Prostate gland (tissue), 2 donors: ENCODE results near the gene GMDS.

Experiments
- POLR2AphosphoS5 ChIP-seq: sonication (generic); formaldehyde crosslinking; IDR thresholded peaks from one replicate; pipeline ENCODE4 v1.6.1; 2017; ENCODE audit warnings: antibody characterized with exemption
- TF ChIP-seq, protein P1 (sequence below), 4 experiments: fragments of 200-600 bp in 2 of 4; fragments of 450-650 bp in 2 of 4; sonication (generic) in 2 of 4; IDR thresholded peaks; 1 replicate in 3 of 4; 2 replicates in 1 of 4; pipeline ENCODE4 v1.5.1; 2016 to 2019; ENCODE audit warnings: antibody characterized with exemption in 4 of 4, mild to moderate bottlenecking in 2 of 4, moderate library complexity in 2 of 4

- no peak for TF ChIP-seq POLR2AphosphoS5
- TF ChIP-seq, protein P1, sequence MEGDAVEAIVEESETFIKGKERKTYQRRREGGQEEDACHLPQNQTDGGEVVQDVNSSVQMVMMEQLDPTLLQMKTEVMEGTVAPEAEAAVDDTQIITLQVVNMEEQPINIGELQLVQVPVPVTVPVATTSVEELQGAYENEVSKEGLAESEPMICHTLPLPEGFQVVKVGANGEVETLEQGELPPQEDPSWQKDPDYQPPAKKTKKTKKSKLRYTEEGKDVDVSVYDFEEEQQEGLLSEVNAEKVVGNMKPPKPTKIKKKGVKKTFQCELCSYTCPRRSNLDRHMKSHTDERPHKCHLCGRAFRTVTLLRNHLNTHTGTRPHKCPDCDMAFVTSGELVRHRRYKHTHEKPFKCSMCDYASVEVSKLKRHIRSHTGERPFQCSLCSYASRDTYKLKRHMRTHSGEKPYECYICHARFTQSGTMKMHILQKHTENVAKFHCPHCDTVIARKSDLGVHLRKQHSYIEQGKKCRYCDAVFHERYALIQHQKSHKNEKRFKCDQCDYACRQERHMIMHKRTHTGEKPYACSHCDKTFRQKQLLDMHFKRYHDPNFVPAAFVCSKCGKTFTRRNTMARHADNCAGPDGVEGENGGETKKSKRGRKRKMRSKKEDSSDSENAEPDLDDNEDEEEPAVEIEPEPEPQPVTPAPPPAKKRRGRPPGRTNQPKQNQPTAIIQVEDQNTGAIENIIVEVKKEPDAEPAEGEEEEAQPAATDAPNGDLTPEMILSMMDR (IDR thresholded peaks at IDR 0.05) = no peak
Measured at GRCh38 chr6:1749041-1749440, 496.4 kb downstream of the GMDS start.
